Thyroid gland (tissue), 4 donors: Measurements from ENCODE around the gene TMED8. TPM values are rescaled to one million over a fixed set of nuclear protein-coding genes. Genes with fewer than 3 reads are reported as not detected.
"Not testable (repeated sequence)": the region's sequence is repeated elsewhere in the genome, so short reads cannot be mapped to it uniquely, and the experiment has no call there.

Experiments
- DNase-seq, 2 donors: peaks; one replicate each; pipeline ENCODE4 v3.0.0-alpha.2; 2019
- H3K27ac ChIP-seq, 3 donors: fragments of 200-600 bp; sonication (generic); 1 replicate in 2 of 3; 2 replicates in 1 of 3; pipeline ENCODE4 v1.5.1; 2016 to 2019; ENCODE audit warnings: mild to moderate bottlenecking in 1 of 3, moderate library complexity in 1 of 3
- H3K27me3 ChIP-seq: fragments of 200-600 bp; sonication (generic); one replicate; pipeline ENCODE4 v1.5.1; 2019
- H3K36me3 ChIP-seq, 2 donors: fragments of 200-600 bp; sonication (generic); one replicate each; pipeline ENCODE4 v1.5.1; 2016 to 2019
- H3K4me1 ChIP-seq, 2 donors: fragments of 200-600 bp; sonication (generic); one replicate each; pipeline ENCODE4 v1.5.1; 2017 to 2019
- H3K4me3 ChIP-seq, 3 donors: fragments of 200-600 bp; sonication (generic); replicated peaks in 1 of 3; 1 replicate in 2 of 3; 2 replicates in 1 of 3; pipeline ENCODE4 v1.5.1; 2016; ENCODE audit warnings: mild to moderate bottlenecking in 1 of 3
- H3K9me3 ChIP-seq: fragments of 200-600 bp; sonication (generic); one replicate; pipeline ENCODE4 v1.5.1; 2017
- CTCF ChIP-seq, 6 experiments: fragments of 200-600 bp in 3 of 6; fragments of 450-650 bp in 3 of 6; sonication (generic) in 3 of 6; IDR thresholded peaks; one replicate each; pipeline ENCODE4 v1.5.1; 2016 to 2019; ENCODE audit warnings: antibody characterized with exemption in 6 of 6, mild to moderate bottlenecking in 2 of 6, inconsistent platforms in 1 of 6, moderate library complexity in 1 of 6
- POLR2A ChIP-seq, 2 donors: fragments of 450-650 bp; IDR thresholded peaks; one replicate each; pipeline ENCODE4 v1.6.1; 2017; ENCODE audit warnings: antibody characterized with exemption in 2 of 2, mild to moderate bottlenecking in 2 of 2, moderate library complexity in 1 of 2
- WGBS, 2 donors: methylation state at CpG; one replicate each; pipeline ENCODE4 v1.1.5; 2017; 5-methylcytosine and 5-hydroxymethylcytosine counted together
- intact Hi-C: fragments of 100-400 bp; cut with DNase I; formaldehyde crosslinking; loops from one replicate; pipeline ENCODE4 v1.15.1; 2023
- total RNA-seq, 4 donors: library from RNA; depleted of rRNA; stranded (reverse); fragments of >200 nt; gene quantifications; one replicate each; pipeline ENCODE4 v1.2.3, GENCODE V29; 2016

TMED8 gene
- total RNA-seq, 4 donors from 2014 or later, result 20.9 to 33.3 (median 28.8) TPM

- 91 to 94% methylated on average over 6 to 8 of the region's 8 CpGs for WGBS, 2 donors
- Histone ChIP-seq H3K27ac (no peak overlapping the region), H3K9me3 (no peaks in the 10 kb centered on the region), H3K36me3 (peaks cover 0 to 3% of the 10 kb centered on the region in 2 donors), H3K4me3 (no peak overlapping the region), H3K27me3 (no peaks in the 10 kb centered on the region), H3K4me1 (no peaks in the 10 kb centered on the region)
- TF ChIP-seq POLR2A (IDR thresholded peaks at IDR 0.05) (no peak), CTCF (IDR thresholded peaks at IDR 0.05) (no peak)
- intact Hi-C loops, result no loop called here
- DNase-seq, result no peak
These were observed 39.9 kb upstream of the TMED8 start for GRCh38 chr14:77416836-77417235.

GRCh38 chr14:77416098-77416497 is 39.2 kb upstream of the TMED8 start:
- H3K27ac ChIP-seq, H3K27me3 ChIP-seq, H3K36me3 ChIP-seq, H3K9me3 ChIP-seq, H3K4me1 ChIP-seq, H3K4me3 ChIP-seq, intact Hi-C loops, DNase-seq: not testable (repeated sequence)
- 71 to 85% methylated on average over 2 to 3 of the region's 3 CpGs for WGBS, 2 donors

GRCh38 chr14:77415403-77416030 is 38.6 kb upstream of the TMED8 start:
- WGBS, 2 donors, result 93 to 96% methylated on average over 10 of the region's 10 CpGs
- H3K4me3 ChIP-seq, H3K27me3 ChIP-seq, H3K4me1 ChIP-seq, H3K27ac ChIP-seq, intact Hi-C loops, H3K36me3 ChIP-seq, H3K9me3 ChIP-seq, DNase-seq: not testable (repeated sequence)

- Histone ChIP-seq H3K4me3 (no peak overlapping the region), H3K36me3 (no peaks in the 10 kb centered on the region), H3K9me3 (no peaks in the 10 kb centered on the region), H3K27ac (no peak overlapping the region), H3K27me3 (no peaks in the 10 kb centered on the region), H3K4me1 (no peaks in the 10 kb centered on the region)
- DNase-seq, result no peak
- TF ChIP-seq POLR2A (IDR thresholded peaks at IDR 0.05) (no peak), CTCF (IDR thresholded peaks at IDR 0.05) (no peak)
- intact Hi-C loops, result no loop called here
- WGBS, 2 donors, result 47 to 52% methylated on average over 3 of the region's 3 CpGs
These were observed 32.2 kb upstream of the TMED8 start for GRCh38 chr14:77409131-77409533.

- intact Hi-C loops, result no loop called here
- Histone ChIP-seq H3K9me3 (no peaks in the 10 kb centered on the region), H3K27me3 (no peaks in the 10 kb centered on the region), H3K36me3 (no peaks in the 10 kb centered on the region), H3K27ac (no peak overlapping the region), H3K4me3 (no peak overlapping the region), H3K4me1 (no peaks in the 10 kb centered on the region)
- no peak for TF ChIP-seq CTCF (IDR thresholded peaks at IDR 0.05)
- WGBS, 2 donors, result 91 to 92% methylated on average over 2 of the region's 2 CpGs
- DNase-seq, result no peak
These were observed 30.3 kb upstream of the TMED8 start for GRCh38 chr14:77407158-77407557.

- no peaks in the 10 kb centered on the region for H3K36me3 ChIP-seq
- H3K27ac ChIP-seq, result no peak overlapping the region
- TF ChIP-seq POLR2A (IDR thresholded peaks at IDR 0.05), result no peak
- no peak for TF ChIP-seq CTCF (IDR thresholded peaks at IDR 0.05)
- H3K4me1 ChIP-seq, result no peaks in the 10 kb centered on the region
- no peak for DNase-seq
- intact Hi-C loops, result no loop called here
- WGBS, 2 donors, result 76 to 79% methylated on average over 6 of the region's 6 CpGs
- no peaks in the 10 kb centered on the region for H3K9me3 ChIP-seq
- no peak overlapping the region for H3K4me3 ChIP-seq
- H3K27me3 ChIP-seq, result no peaks in the 10 kb centered on the region
These were observed 29.8 kb upstream of the TMED8 start for GRCh38 chr14:77406718-77407117.
